ENCODE data around the gene PTPN12. TPM values are rescaled to one million over a fixed set of nuclear protein-coding genes. Genes with fewer than 3 reads are reported as not detected.

The PTPN12 gene
- total and polyA plus RNA-seq, 2 donors (not counting 1 experiment from before 2014, with no cell fraction given), result 18.0 to 78.8 TPM

DNA sequence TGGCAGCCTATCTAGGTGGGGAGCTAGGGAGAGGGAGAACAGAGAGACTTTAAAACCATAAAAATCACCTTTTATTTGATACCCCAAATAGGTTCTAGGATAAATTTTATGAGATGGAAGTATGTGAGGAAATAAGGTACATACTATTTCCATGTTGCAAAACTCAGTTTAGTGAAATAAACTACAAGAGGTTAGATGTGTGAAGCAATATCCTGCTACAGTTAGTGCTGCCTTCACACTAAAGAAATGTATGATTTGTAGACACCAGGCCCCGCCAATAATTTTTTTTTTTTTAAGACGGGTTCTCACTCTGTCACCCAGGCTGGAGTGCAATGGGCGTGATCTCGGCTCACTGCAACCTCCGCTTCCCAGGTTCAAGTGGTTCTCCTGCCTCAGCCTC lies 124.7 kb downstream of the PTPN12 start:
- POLR2A ChIA-PET, result no interaction called here
- H3K27me3 Mint-ChIP-seq, result no peaks in the 10 kb centered on the region

DNA sequence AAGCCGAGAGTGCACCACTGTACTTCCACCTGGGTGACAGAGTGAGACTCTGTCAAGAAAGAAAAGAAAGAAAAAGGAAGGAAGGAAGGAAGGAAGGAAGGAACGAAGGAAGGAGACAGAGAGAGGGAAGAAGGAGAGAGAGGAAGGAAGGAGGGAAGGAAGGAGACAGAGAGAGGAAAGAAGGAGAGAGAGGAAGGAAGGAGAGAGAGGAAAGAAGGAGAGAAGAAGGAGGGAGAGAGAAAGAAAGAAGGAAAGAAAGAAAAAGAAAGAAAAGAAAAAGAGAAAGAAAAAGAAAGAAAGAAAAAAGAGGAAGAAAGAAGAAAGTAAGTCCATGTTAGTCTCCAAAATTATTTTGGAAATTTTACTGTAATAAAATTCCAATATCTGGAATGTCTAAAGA lies 125.8 kb downstream of the PTPN12 start:
- Histone ChIP-seq H4K20me1 (ENCODE audit: control insufficient read depth, insufficient read depth, low read length, poor library complexity, severe bottlenecking) (no peaks in the 10 kb centered on the region), H3K4me2 (replicated peaks; ENCODE audit: low read depth, low read length, poor library complexity, severe bottlenecking) (no peak overlapping the region), H3K9me3 (ENCODE audit: control extremely low read depth in 1 of 3, control insufficient read depth in 2 of 3, insufficient read depth in 1 of 3, low read length in 2 of 3) (no peaks in the 10 kb centered on the region), H3K4me3 (ENCODE audit: control extremely low read depth in 1 of 5, extremely low read depth in 1 of 5, insufficient read depth in 1 of 5, low read depth in 2 of 5, low read length in 4 of 5) (no peak overlapping the region), H3K27ac (ENCODE audit: low read length in 2 of 2) (no peak overlapping the region), H3K27me3 (replicated peaks in 1 of 4; ENCODE audit: control extremely low read depth in 1 of 4, control insufficient read depth in 3 of 4, insufficient read depth in 4 of 4, low read length in 3 of 4) (no peaks in the 10 kb centered on the region), H2AFZ (ENCODE audit: insufficient read depth, low read depth, low read length, poor library complexity, severe bottlenecking) (no peak overlapping the region), H3K9ac (ENCODE audit: low read length) (no peak overlapping the region), H3K79me2 (ENCODE audit: control insufficient read depth, insufficient read depth, low read length) (no peaks in the 10 kb centered on the region), H3K36me3 (replicated peaks in 1 of 2; ENCODE audit: control extremely low read depth in 1 of 2, control insufficient read depth in 1 of 2, extremely low read depth in 1 of 2, insufficient read depth in 2 of 2, low read length in 1 of 2) (no peaks in the 10 kb centered on the region), H3K4me1 (ENCODE audit: control insufficient read depth in 2 of 2, insufficient read depth in 2 of 2, low read length in 2 of 2) (no peaks in the 10 kb centered on the region)
- intact Hi-C loops (cut with micrococcal nuclease), result no loop called here
- H3K4me3 Mint-ChIP-seq, result no peak overlapping the region
- H3K27me3 Mint-ChIP-seq, result no peaks in the 10 kb centered on the region
- H3K27ac Mint-ChIP-seq, result no peak overlapping the region
- no peaks in the 10 kb centered on the region for H3K4me1 Mint-ChIP-seq
- H3K9me3 Mint-ChIP-seq (ENCODE audit: insufficient read depth), result no peaks in the 10 kb centered on the region
- ChIA-PET CTCF (interaction anchor here (1.4 kb wide), 1 partner anchor 11 kb away, joined by 7 read pairs; no protein-coding TSS in a partner anchor), POLR2A (no interaction called here)
- WGBS (ENCODE audit: insufficient coverage), result 100% methylated on average over 2 of the region's 2 CpGs
- no peak for ATAC-seq (ENCODE audit: low read depth)
- DNase-seq, result no peak
- no peak for TF ChIP-seq EZH2 (IDR thresholded peaks at IDR 0.05; ENCODE audit: borderline replicate concordance, insufficient read depth, low read depth, low read length, poor library complexity, severe bottlenecking)
- TF ChIP-seq, protein P1, sequence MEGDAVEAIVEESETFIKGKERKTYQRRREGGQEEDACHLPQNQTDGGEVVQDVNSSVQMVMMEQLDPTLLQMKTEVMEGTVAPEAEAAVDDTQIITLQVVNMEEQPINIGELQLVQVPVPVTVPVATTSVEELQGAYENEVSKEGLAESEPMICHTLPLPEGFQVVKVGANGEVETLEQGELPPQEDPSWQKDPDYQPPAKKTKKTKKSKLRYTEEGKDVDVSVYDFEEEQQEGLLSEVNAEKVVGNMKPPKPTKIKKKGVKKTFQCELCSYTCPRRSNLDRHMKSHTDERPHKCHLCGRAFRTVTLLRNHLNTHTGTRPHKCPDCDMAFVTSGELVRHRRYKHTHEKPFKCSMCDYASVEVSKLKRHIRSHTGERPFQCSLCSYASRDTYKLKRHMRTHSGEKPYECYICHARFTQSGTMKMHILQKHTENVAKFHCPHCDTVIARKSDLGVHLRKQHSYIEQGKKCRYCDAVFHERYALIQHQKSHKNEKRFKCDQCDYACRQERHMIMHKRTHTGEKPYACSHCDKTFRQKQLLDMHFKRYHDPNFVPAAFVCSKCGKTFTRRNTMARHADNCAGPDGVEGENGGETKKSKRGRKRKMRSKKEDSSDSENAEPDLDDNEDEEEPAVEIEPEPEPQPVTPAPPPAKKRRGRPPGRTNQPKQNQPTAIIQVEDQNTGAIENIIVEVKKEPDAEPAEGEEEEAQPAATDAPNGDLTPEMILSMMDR (IDR thresholded peaks at IDR 0.05), result no peak

More for the DNA sequence above, 124.7 kb downstream of the PTPN12 start:
- no peak overlapping the region for H3K4me2 ChIP-seq (replicated peaks; ENCODE audit: low read depth, low read length, poor library complexity, severe bottlenecking)
- DNase-seq (no peak), ATAC-seq (ENCODE audit: low read depth) (no peak)
- no peaks in the 10 kb centered on the region for H3K36me3 ChIP-seq (replicated peaks in 1 of 2; ENCODE audit: control extremely low read depth in 1 of 2, control insufficient read depth in 1 of 2, extremely low read depth in 1 of 2, insufficient read depth in 2 of 2, low read length in 1 of 2)
- no peak overlapping the region for H3K9ac ChIP-seq (ENCODE audit: low read length)
- H3K4me1 Mint-ChIP-seq, result no peaks in the 10 kb centered on the region
- H3K4me3 Mint-ChIP-seq, result no peak overlapping the region
- intact Hi-C loops (cut with micrococcal nuclease), result no loop called here
- no peaks in the 10 kb centered on the region for H4K20me1 ChIP-seq (ENCODE audit: control insufficient read depth, insufficient read depth, low read length, poor library complexity, severe bottlenecking)
- no peak for TF ChIP-seq EZH2 (IDR thresholded peaks at IDR 0.05; ENCODE audit: borderline replicate concordance, insufficient read depth, low read depth, low read length, poor library complexity, severe bottlenecking)
- TF ChIP-seq, protein P1 (IDR thresholded peaks at IDR 0.05), result no peak
- no peaks in the 10 kb centered on the region for H3K4me1 ChIP-seq (ENCODE audit: control insufficient read depth in 2 of 2, insufficient read depth in 2 of 2, low read length in 2 of 2)
- no peaks in the 10 kb centered on the region for H3K79me2 ChIP-seq (ENCODE audit: control insufficient read depth, insufficient read depth, low read length)
- H3K27me3 ChIP-seq (replicated peaks in 1 of 4; ENCODE audit: control extremely low read depth in 1 of 4, control insufficient read depth in 3 of 4, insufficient read depth in 4 of 4, low read length in 3 of 4), result no peaks in the 10 kb centered on the region
- no peaks in the 10 kb centered on the region for H3K9me3 Mint-ChIP-seq (ENCODE audit: insufficient read depth)
- no peak overlapping the region for H3K27ac Mint-ChIP-seq
- H3K9me3 ChIP-seq (ENCODE audit: control extremely low read depth in 1 of 3, control insufficient read depth in 2 of 3, insufficient read depth in 1 of 3, low read length in 2 of 3), result no peaks in the 10 kb centered on the region
- 98% methylated on average over 5 of the region's 5 CpGs for WGBS (ENCODE audit: insufficient coverage)
- CTCF ChIA-PET, result interaction anchor here (1.0 to 2.8 kb wide), 2 partner anchors 10 to 96 kb away, joined by 3 to 21 read pairs; no protein-coding TSS in a partner anchor
- H3K27ac ChIP-seq (ENCODE audit: low read length in 2 of 2), result no peak overlapping the region
- no peak overlapping the region for H3K4me3 ChIP-seq (ENCODE audit: control extremely low read depth in 1 of 5, extremely low read depth in 1 of 5, insufficient read depth in 1 of 5, low read depth in 2 of 5, low read length in 4 of 5)
- no peak overlapping the region for H2AFZ ChIP-seq (ENCODE audit: insufficient read depth, low read depth, low read length, poor library complexity, severe bottlenecking)

All from B cell (primary cell).